Activated CD4-positive, alpha-beta memory T cell treated with anti-CD3 and anti-CD28 coated beads, Interleukin-2, amount 10 ng/mL, durations not matched to agents 7 days and 5 days (primary cell): Measurements from ENCODE around the gene KRTAP5-7. TPM values are rescaled to one million over a fixed set of nuclear protein-coding genes. Genes with fewer than 3 reads are reported as not detected.
"Not testable (repeated sequence)": the region's sequence is repeated elsewhere in the genome, so short reads cannot be mapped to it uniquely, and the experiment has no call there.

Source experiments
- CTCF ChIA-PET: fragments of 350-600 bp; sonication (Branson Sonifier 250); formaldehyde crosslinking; loops from one replicate; lab custom pipeline; 2021; ENCODE audit warnings: antibody characterized with exemption, inconsistent platforms; lab: Charles Lee
- POLR2A ChIA-PET: fragments of 350-600 bp; sonication (Branson Sonifier 250); formaldehyde crosslinking; loops from one replicate; lab custom pipeline; 2021; ENCODE audit warnings: antibody characterized with exemption; lab: Charles Lee
- DNase-seq: peaks from one replicate; pipeline ENCODE4 v3.0.0-alpha.2; 2020
- H3K27ac Mint-ChIP-seq: one replicate; pipeline ENCODE4 v1.8.0; 2021; ENCODE audit warnings: mild to moderate bottlenecking, mixed read lengths
- H3K27me3 Mint-ChIP-seq: one replicate; pipeline ENCODE4 v1.8.0; 2021; ENCODE audit warnings: mixed read lengths
- H3K36me3 Mint-ChIP-seq: one replicate; pipeline ENCODE4 v1.8.0; 2021; ENCODE audit warnings: low read depth, mixed read lengths
- H3K4me1 Mint-ChIP-seq: one replicate; pipeline ENCODE4 v1.8.0; 2021; ENCODE audit warnings: mixed read lengths
- H3K4me3 Mint-ChIP-seq: one replicate; pipeline ENCODE4 v1.8.0; 2021; ENCODE audit warnings: mild to moderate bottlenecking, mixed read lengths
- H3K9me3 Mint-ChIP-seq: one replicate; pipeline ENCODE4 v1.8.0; 2021; ENCODE audit warnings: mixed read lengths
- total RNA-seq, 2 experiments: library from RNA; stranded (reverse); gene quantifications; one replicate each; pipeline ENCODE4 v1.2.3, GENCODE V29; 2021

Gene KRTAP5-7
- total RNA-seq, result not detected

GRCh38 chr11:71526796-71527575, at the start of gene KRTAP5-7:
KRTAP5-7 (plus strand) TSS chr11:71527267; CDS start chr11:71527301, 34 bp downstream.
- H3K4me3 Mint-ChIP-seq, CTCF ChIA-PET, H3K27ac Mint-ChIP-seq, H3K27me3 Mint-ChIP-seq, POLR2A ChIA-PET, H3K4me1 Mint-ChIP-seq, H3K36me3 Mint-ChIP-seq, H3K9me3 Mint-ChIP-seq, DNase-seq: not testable (repeated sequence)

GRCh38 chr11:71477641-71478527, 49.2 kb upstream of the KRTAP5-7 start:
- ChIA-PET CTCF (no interaction called here), POLR2A (no interaction called here)
- H3K27me3 Mint-ChIP-seq, result no peaks in the 10 kb centered on the region
- H3K4me3 Mint-ChIP-seq, result no peak overlapping the region
- no peak overlapping the region for H3K27ac Mint-ChIP-seq
- no peak for DNase-seq
- no peaks in the 10 kb centered on the region for H3K4me1 Mint-ChIP-seq
- peaks cover 66% of the 10 kb centered on the region for H3K36me3 Mint-ChIP-seq
- H3K9me3 Mint-ChIP-seq, result no peaks in the 10 kb centered on the region

- Mint-ChIP-seq H3K4me1 (no peaks in the 10 kb centered on the region), H3K9me3 (no peaks in the 10 kb centered on the region), H3K4me3 (no peak overlapping the region), H3K27me3 (no peaks in the 10 kb centered on the region), H3K36me3 (peaks cover 70% of the 10 kb centered on the region), H3K27ac (no peak overlapping the region)
- no peak for DNase-seq
- ChIA-PET POLR2A (no interaction called here), CTCF (no interaction called here)
These were observed 48.6 kb upstream of the KRTAP5-7 start for GRCh38 chr11:71478528-71478840.

- POLR2A ChIA-PET, result no interaction called here
- CTCF ChIA-PET, result no interaction called here
- H3K36me3 Mint-ChIP-seq, result peaks cover 79% of the 10 kb centered on the region
These were observed 45.7 kb upstream of the KRTAP5-7 start for GRCh38 chr11:71481101-71481960.

GRCh38 chr11:71482216-71482615, 44.9 kb upstream of the KRTAP5-7 start:
- Mint-ChIP-seq H3K27ac (no peak overlapping the region), H3K27me3 (no peaks in the 10 kb centered on the region), H3K4me3 (no peak overlapping the region), H3K4me1 (no peaks in the 10 kb centered on the region), H3K9me3 (no peaks in the 10 kb centered on the region), H3K36me3 (peaks cover 80% of the 10 kb centered on the region)
- POLR2A ChIA-PET, result no interaction called here
- no peak for DNase-seq
- CTCF ChIA-PET, result no interaction called here

More at GRCh38 chr11:71481101-71481960, 45.7 kb upstream of the KRTAP5-7 start:
- Mint-ChIP-seq H3K9me3 (no peaks in the 10 kb centered on the region), H3K4me3 (no peak overlapping the region), H3K27me3 (no peaks in the 10 kb centered on the region), H3K4me1 (no peaks in the 10 kb centered on the region), H3K27ac (no peak overlapping the region)
- no peak for DNase-seq

- Mint-ChIP-seq H3K9me3 (no peaks in the 10 kb centered on the region), H3K27me3 (no peaks in the 10 kb centered on the region)
- CTCF ChIA-PET, result no interaction called here
These were observed 44.2 kb upstream of the KRTAP5-7 start for GRCh38 chr11:71482746-71483364.

GRCh38 chr11:71483692-71484091, 43.4 kb upstream of the KRTAP5-7 start:
- Mint-ChIP-seq H3K4me1 (peaks cover 9% of the 10 kb centered on the region), H3K27ac (no peak overlapping the region), H3K36me3 (peaks cover 74% of the 10 kb centered on the region), H3K4me3 (no peak overlapping the region), H3K9me3 (no peaks in the 10 kb centered on the region), H3K27me3 (no peaks in the 10 kb centered on the region)
- ChIA-PET CTCF (no interaction called here), POLR2A (no interaction called here)
- DNase-seq, result no peak

More at GRCh38 chr11:71482746-71483364, 44.2 kb upstream of the KRTAP5-7 start:
- Mint-ChIP-seq H3K4me1 (peaks cover under 1% of the 10 kb centered on the region), H3K27ac (no peak overlapping the region), H3K36me3 (peaks cover 77% of the 10 kb centered on the region), H3K4me3 (no peak overlapping the region)
- DNase-seq, result no peak
- POLR2A ChIA-PET, result no interaction called here

GRCh38 chr11:71484248-71485062, 42.6 kb upstream of the KRTAP5-7 start:
- H3K27ac Mint-ChIP-seq, result no peak overlapping the region
- H3K9me3 Mint-ChIP-seq, result no peaks in the 10 kb centered on the region
- CTCF ChIA-PET, result no interaction called here
- no peaks in the 10 kb centered on the region for H3K27me3 Mint-ChIP-seq
- H3K4me1 Mint-ChIP-seq, result peaks cover 16% of the 10 kb centered on the region
- peaks cover 77% of the 10 kb centered on the region for H3K36me3 Mint-ChIP-seq
- no peak for DNase-seq
- POLR2A ChIA-PET, result no interaction called here
- no peak overlapping the region for H3K4me3 Mint-ChIP-seq

GRCh38 chr11:71485063-71485399, 42.0 kb upstream of the KRTAP5-7 start:
- Mint-ChIP-seq H3K9me3 (no peaks in the 10 kb centered on the region), H3K36me3 (peaks cover 75% of the 10 kb centered on the region), H3K4me3 (no peak overlapping the region), H3K27ac (no peak overlapping the region), H3K27me3 (no peaks in the 10 kb centered on the region), H3K4me1 (peaks cover 20% of the 10 kb centered on the region)
- ChIA-PET POLR2A (no interaction called here), CTCF (no interaction called here)
- DNase-seq, result no peak

GRCh38 chr11:71485466-71485865, 41.6 kb upstream of the KRTAP5-7 start:
- Mint-ChIP-seq H3K36me3 (peaks cover 78% of the 10 kb centered on the region), H3K4me3 (no peak overlapping the region), H3K9me3 (no peaks in the 10 kb centered on the region), H3K27me3 (no peaks in the 10 kb centered on the region), H3K27ac (no peak overlapping the region), H3K4me1 (peaks cover 23% of the 10 kb centered on the region)
- DNase-seq, result no peak
- ChIA-PET POLR2A (no interaction called here), CTCF (no interaction called here)

GRCh38 chr11:71486320-71486719, 40.7 kb upstream of the KRTAP5-7 start:
- H3K27me3 Mint-ChIP-seq, result no peaks in the 10 kb centered on the region

GRCh38 chr11:71488681-71489270, 38.3 kb upstream of the KRTAP5-7 start:
- Mint-ChIP-seq H3K4me3 (no peak overlapping the region), H3K27me3 (no peaks in the 10 kb centered on the region), H3K4me1 (peaks cover 26% of the 10 kb centered on the region), H3K27ac (peak overlapping the region; percentile 82), H3K9me3 (no peaks in the 10 kb centered on the region), H3K36me3 (peaks cover 76% of the 10 kb centered on the region)
- no peak for DNase-seq
- ChIA-PET POLR2A (no interaction called here), CTCF (no interaction called here)

More at GRCh38 chr11:71486320-71486719, 40.7 kb upstream of the KRTAP5-7 start:
- Mint-ChIP-seq H3K4me1 (peaks cover 24% of the 10 kb centered on the region), H3K9me3 (no peaks in the 10 kb centered on the region), H3K4me3 (no peak overlapping the region), H3K27ac (no peak overlapping the region), H3K36me3 (peaks cover 80% of the 10 kb centered on the region)
- ChIA-PET CTCF (no interaction called here), POLR2A (no interaction called here)
- no peak for DNase-seq
